Hepatocyte (in vitro differentiated cells): ENCODE results near the gene CD27. TPM values are rescaled to one million over a fixed set of nuclear protein-coding genes. Genes with fewer than 3 reads are reported as not detected.

ENCODE experiments used
- DNase-seq: peaks from one replicate; pipeline ENCODE4 v3.0.0-alpha.2; 2016; ENCODE audit warnings: low spot score
- H2AFZ ChIP-seq: fragments of 200-600 bp; sonication (generic); 2 replicates; pipeline ENCODE4 v1.6.0; 2016; ENCODE audit warnings: antibody characterized with exemption, mild to moderate bottlenecking
- H3K27ac ChIP-seq: fragments of 200-600 bp; sonication (generic); 2 replicates; pipeline ENCODE4 v1.5.1; 2016; ENCODE audit warnings: mild to moderate bottlenecking
- H3K27me3 ChIP-seq: fragments of 200-600 bp; sonication (generic); 2 replicates; pipeline ENCODE4 v1.6.1; 2016
- H3K36me3 ChIP-seq: fragments of 200-600 bp; sonication (generic); replicated peaks from 2 replicates; pipeline ENCODE4 v1.5.1; 2016; ENCODE audit warnings: low read depth; ENCODE audit not compliant: insufficient read depth
- H3K4me1 ChIP-seq: fragments of 200-600 bp; sonication (generic); 2 replicates; pipeline ENCODE4 v1.5.1; 2016; ENCODE audit warnings: mild to moderate bottlenecking, moderate library complexity; ENCODE audit not compliant: insufficient read depth
- H3K4me2 ChIP-seq: fragments of 200-600 bp; sonication (generic); 2 replicates; pipeline ENCODE4 v1.6.0; 2016
- H3K4me3 ChIP-seq: fragments of 200-600 bp; sonication (generic); 2 replicates; pipeline ENCODE4 v1.5.1; 2016; ENCODE audit warnings: mild to moderate bottlenecking
- H3K79me2 ChIP-seq: fragments of 200-600 bp; sonication (generic); 2 replicates; pipeline ENCODE4 v1.6.0; 2017; ENCODE audit warnings: mild to moderate bottlenecking
- H3K9me2 ChIP-seq: fragments of 200-600 bp; sonication (generic); replicated peaks from 2 replicates; pipeline ENCODE4 v1.6.0; 2017; ENCODE audit warnings: mild to moderate bottlenecking; ENCODE audit not compliant: insufficient read depth
- H3K9me3 ChIP-seq: fragments of 200-600 bp; sonication (generic); 2 replicates; pipeline ENCODE4 v1.5.1; 2016; ENCODE audit warnings: low read depth, mild to moderate bottlenecking
- H4K20me1 ChIP-seq: fragments of 200-600 bp; sonication (generic); 2 replicates; pipeline ENCODE4 v1.6.0; 2016; ENCODE audit warnings: mild to moderate bottlenecking; ENCODE audit not compliant: insufficient read depth, poor library complexity, severe bottlenecking
- CTCF ChIP-seq: fragments of 200-600 bp; sonication (generic); IDR thresholded peaks from 2 replicates; pipeline ENCODE4 v1.5.1; 2016; ENCODE audit warnings: antibody characterized with exemption, mild to moderate bottlenecking; ENCODE audit not compliant: poor library complexity
- EZH2 ChIP-seq: fragments of 200-600 bp; sonication (generic); IDR thresholded peaks from 2 replicates; pipeline ENCODE4 v1.6.1; 2016; ENCODE audit warnings: antibody characterized with exemption, mild to moderate bottlenecking, borderline replicate concordance
- EZH2phosphoT487 ChIP-seq: fragments of 200-600 bp; sonication (generic); IDR thresholded peaks from one replicate; pipeline ENCODE4 v1.6.1; 2018; ENCODE audit warnings: antibody characterized with exemption, mild to moderate bottlenecking, low read depth, moderate library complexity; ENCODE audit not compliant: unreplicated experiment, severe bottlenecking
- WGBS: methylation state at CpG from one replicate; pipeline ENCODE4 v1.1.6; 2016; ENCODE audit warnings: low lambda C conversion rate; ENCODE audit errors: missing lambda C conversion rate; 5-methylcytosine and 5-hydroxymethylcytosine counted together
- polyA plus RNA-seq: library from polyadenylated mRNA; unstranded; fragments of >200 nt; fragmentation: Nextera tagmentation; extraction: Ambion mirVana; gene quantifications from 2 replicates; pipeline ENCODE4 v1.2.1, GENCODE V29; 2016
- total RNA-seq: library from RNA; depleted of rRNA; stranded (reverse); fragments of >200 nt; gene quantifications from 2 replicates; pipeline ENCODE4 v1.2.3, GENCODE V29; 2014

The CD27 gene
- total RNA-seq (not detected in 2 replicates), polyA plus RNA-seq (0.15 and 0.44 TPM in 2 replicates)

GRCh38 chr12:6444704-6445688, at the start of gene CD27:
CD27 (plus strand) TSS chr12:6444955; CDS start chr12:6445096, 141 bp downstream.
- Histone ChIP-seq H3K36me3 (no peaks in the 10 kb centered on the region), H3K9me2 (no peaks in the 10 kb centered on the region), H3K27me3 (no peaks in the 10 kb centered on the region), H3K27ac (no peak within 1 kb of the TSS), H4K20me1 (no peaks in the 10 kb centered on the region), H2AFZ (no peak within 1 kb of the TSS), H3K79me2 (peaks cover 4% of the 10 kb centered on the region), H3K4me3 (no peak within 1 kb of the TSS), H3K4me1 (peaks cover 2% of the 10 kb centered on the region), H3K9me3 (no peaks in the 10 kb centered on the region), H3K4me2 (no peak within 1 kb of the TSS)
- no peak for DNase-seq
- TF ChIP-seq CTCF = no peak
- no peak for TF ChIP-seq EZH2
- TF ChIP-seq EZH2phosphoT487 = no peak
- WGBS = 91% methylated on average over 16 of the region's 16 CpGs

GRCh38 chr12:6396031-6396430, 48.7 kb upstream of the CD27 start:
- 87% methylated on average over 2 of the region's 2 CpGs for WGBS
- Histone ChIP-seq H3K9me3 (no peaks in the 10 kb centered on the region), H2AFZ (no peak overlapping the region), H3K4me3 (no peak overlapping the region), H3K79me2 (no peaks in the 10 kb centered on the region), H4K20me1 (no peaks in the 10 kb centered on the region), H3K9me2 (no peaks in the 10 kb centered on the region), H3K36me3 (no peaks in the 10 kb centered on the region), H3K27ac (no peak overlapping the region), H3K27me3 (no peaks in the 10 kb centered on the region), H3K4me2 (no peak overlapping the region), H3K4me1 (peaks cover 5% of the 10 kb centered on the region)
- no peak for DNase-seq
- TF ChIP-seq EZH2phosphoT487 = no peak
- TF ChIP-seq CTCF = no peak

GRCh38 chr12:6399884-6400644, 44.7 kb upstream of the CD27 start:
- no peaks in the 10 kb centered on the region for H3K79me2 ChIP-seq
- TF ChIP-seq EZH2 = no peak
- TF ChIP-seq CTCF = no peak
- TF ChIP-seq EZH2phosphoT487 = no peak
- no peak for DNase-seq
- no peaks in the 10 kb centered on the region for H3K9me2 ChIP-seq
- H3K4me3 ChIP-seq = no peak overlapping the region
- WGBS = 68% methylated on average over 7 of the region's 7 CpGs
- H3K9me3 ChIP-seq = no peaks in the 10 kb centered on the region
- H3K4me2 ChIP-seq = peak overlapping the region; percentile 0
- no peaks in the 10 kb centered on the region for H3K4me1 ChIP-seq
- H3K27me3 ChIP-seq = no peaks in the 10 kb centered on the region
- H2AFZ ChIP-seq = no peak overlapping the region
- H3K27ac ChIP-seq = peak overlapping the region; percentile 59
- no peaks in the 10 kb centered on the region for H4K20me1 ChIP-seq
- H3K36me3 ChIP-seq = no peaks in the 10 kb centered on the region
